ENCODE results near the gene DTNA. TPM values are rescaled to one million over a fixed set of nuclear protein-coding genes. Genes with fewer than 3 reads are reported as not detected.

DTNA gene
- total RNA-seq, 1 donor from 2014 or later, result 18.4 TPM

- TF ChIP-seq CTCF (IDR thresholded peaks at IDR 0.05), result no peak
- no peak for TF ChIP-seq POLR2AphosphoS5 (IDR thresholded peaks at IDR 0.05; ENCODE audit: insufficient read depth in 1 of 2, low read depth in 1 of 2)
- no peak for TF ChIP-seq POLR2A (IDR thresholded peaks at IDR 0.05)
- no peak for DNase-seq (ENCODE audit: extremely low spot score in 2 of 2)
- Histone ChIP-seq H3K36me3 (no peaks in the 10 kb centered on the region), H3K4me3 (no peak overlapping the region), H3K27ac (peak overlapping the region; percentile 34), H3K9me3 (no peaks in the 10 kb centered on the region), H3K27me3 (no peaks in the 10 kb centered on the region), H3K4me1 (no peaks in the 10 kb centered on the region)
- intact Hi-C loops (cut with DNase I), result no loop called here
These were observed 171.1 kb downstream of the DTNA start for GRCh38 chr18:34880882-34881834.

- H3K36me3 ChIP-seq, result no peaks in the 10 kb centered on the region
- intact Hi-C loops (cut with DNase I), result no loop called here
These were observed 174.3 kb downstream of the DTNA start for GRCh38 chr18:34884436-34884835.

GRCh38 chr18:34886177-34886576 lies 176.1 kb downstream of the DTNA start:
- DNase-seq (ENCODE audit: extremely low spot score in 2 of 2), result no peak
- Histone ChIP-seq H3K36me3 (no peaks in the 10 kb centered on the region), H3K27me3 (no peaks in the 10 kb centered on the region), H3K4me1 (no peaks in the 10 kb centered on the region), H3K27ac (no peak overlapping the region), H3K9me3 (no peaks in the 10 kb centered on the region), H3K4me3 (no peak overlapping the region)
- intact Hi-C loops (cut with DNase I), result no loop called here
- no peak for TF ChIP-seq POLR2A (IDR thresholded peaks at IDR 0.05)
- TF ChIP-seq CTCF (IDR thresholded peaks at IDR 0.05), result no peak
- TF ChIP-seq POLR2AphosphoS5 (IDR thresholded peaks at IDR 0.05; ENCODE audit: insufficient read depth in 1 of 2, low read depth in 1 of 2), result no peak

More at GRCh38 chr18:34884436-34884835, 174.3 kb downstream of the DTNA start:
- no peaks in the 10 kb centered on the region for H3K4me1 ChIP-seq
- TF ChIP-seq POLR2AphosphoS5 (IDR thresholded peaks at IDR 0.05; ENCODE audit: insufficient read depth in 1 of 2, low read depth in 1 of 2) (no peak), CTCF (IDR thresholded peaks at IDR 0.05) (no peak), POLR2A (IDR thresholded peaks at IDR 0.05) (no peak)
- DNase-seq (ENCODE audit: extremely low spot score in 2 of 2), result no peak
- H3K4me3 ChIP-seq, result no peak overlapping the region
- no peak overlapping the region for H3K27ac ChIP-seq
- H3K27me3 ChIP-seq, result no peaks in the 10 kb centered on the region
- no peaks in the 10 kb centered on the region for H3K9me3 ChIP-seq

DNA sequence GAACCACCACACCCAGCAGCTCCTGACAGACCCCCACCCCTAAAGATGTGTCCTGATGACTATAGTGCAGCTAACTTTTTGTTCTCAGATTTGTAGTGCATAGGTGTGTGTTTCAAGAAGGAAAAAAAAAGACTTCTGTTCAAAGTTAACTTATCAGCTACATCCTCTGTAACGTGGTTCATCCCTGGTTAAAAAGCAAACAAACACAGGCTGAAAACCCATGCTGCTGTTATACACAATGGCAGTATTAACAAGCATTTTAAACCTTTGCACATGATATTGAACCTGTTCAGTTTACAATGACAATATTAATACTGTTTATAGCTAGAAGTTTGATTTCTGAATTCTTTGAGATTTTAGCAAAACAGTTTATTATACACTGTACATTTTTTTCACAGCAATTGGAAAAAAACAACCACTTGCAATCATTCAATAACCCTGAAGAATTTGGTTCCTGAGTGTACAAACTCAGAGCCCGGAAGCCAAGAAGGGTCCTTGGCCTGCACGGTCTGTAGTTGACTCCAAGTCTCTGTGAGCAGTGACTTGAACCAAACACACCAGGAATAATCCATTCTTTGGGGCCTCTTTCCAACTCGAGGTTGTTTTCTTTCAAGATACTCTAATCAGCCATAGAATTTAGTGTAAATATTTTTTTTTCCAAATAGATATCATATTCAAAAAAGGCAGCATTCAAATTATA lies 177.9 kb downstream of the DTNA start:
- H3K4me3 ChIP-seq, result no peak overlapping the region
- TF ChIP-seq CTCF (IDR thresholded peaks at IDR 0.05) (no peak), POLR2A (IDR thresholded peaks at IDR 0.05) (no peak), POLR2AphosphoS5 (IDR thresholded peaks at IDR 0.05; ENCODE audit: insufficient read depth in 1 of 2, low read depth in 1 of 2) (no peak)
- no peaks in the 10 kb centered on the region for H3K27me3 ChIP-seq
- no peaks in the 10 kb centered on the region for H3K36me3 ChIP-seq
- intact Hi-C loops (cut with DNase I), result no loop called here
- no peak overlapping the region for H3K27ac ChIP-seq
- DNase-seq (ENCODE audit: extremely low spot score in 2 of 2), result no peak
- no peaks in the 10 kb centered on the region for H3K9me3 ChIP-seq
- no peaks in the 10 kb centered on the region for H3K4me1 ChIP-seq

Measured in vagina (tissue), 2 donors.